Right forelimb (tissue), 1 donor: ENCODE data around the gene HMGCR.

Experiments
- DNase-seq: peaks from one replicate; pipeline ENCODE4 v3.0.0-alpha.2; 2018

The HMGCR gene

DNA sequence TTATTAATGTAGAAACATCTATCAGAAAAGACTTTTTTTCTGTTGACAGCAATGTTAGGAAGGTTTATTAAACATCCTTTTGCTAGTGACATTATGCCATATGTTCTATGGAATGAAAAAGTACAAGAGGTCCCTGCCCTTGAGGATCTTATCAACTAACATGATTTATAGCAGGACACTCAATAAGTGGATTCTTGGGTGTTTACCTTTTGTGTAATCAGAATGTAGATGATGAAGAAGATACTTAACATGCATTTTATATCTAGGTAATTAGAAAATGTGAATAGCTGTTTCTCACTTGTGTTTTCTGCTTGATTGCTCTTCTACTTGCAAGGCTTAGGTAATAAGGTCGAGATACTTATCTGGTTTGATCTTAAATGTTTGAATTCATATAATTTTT lies 4.9 kb downstream of the HMGCR start:
- no peak for DNase-seq

DNA sequence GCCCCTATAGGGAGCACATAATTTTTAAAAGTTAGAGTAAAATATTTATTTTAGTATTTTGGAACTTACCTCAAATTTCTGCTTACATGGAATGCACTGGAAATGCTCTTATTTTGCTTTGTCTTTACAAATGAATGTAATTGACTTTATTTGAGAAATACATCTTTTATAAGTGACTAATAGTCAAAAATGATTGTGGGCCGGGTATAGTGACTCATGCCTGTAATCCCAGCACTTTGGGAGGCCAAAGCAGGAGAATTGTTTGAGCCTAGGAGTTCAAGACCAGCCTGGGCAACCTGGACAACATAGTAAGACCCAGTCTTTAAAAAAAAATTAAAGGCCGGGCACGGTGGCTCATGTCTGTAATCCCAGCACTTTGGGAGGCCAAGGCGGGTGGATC lies 5.8 kb downstream of the HMGCR start:
- no peak for DNase-seq

GRCh38 chr5:75348241-75348640 lies 11.2 kb downstream of the HMGCR start:
- DNase-seq, result no peak

DNA sequence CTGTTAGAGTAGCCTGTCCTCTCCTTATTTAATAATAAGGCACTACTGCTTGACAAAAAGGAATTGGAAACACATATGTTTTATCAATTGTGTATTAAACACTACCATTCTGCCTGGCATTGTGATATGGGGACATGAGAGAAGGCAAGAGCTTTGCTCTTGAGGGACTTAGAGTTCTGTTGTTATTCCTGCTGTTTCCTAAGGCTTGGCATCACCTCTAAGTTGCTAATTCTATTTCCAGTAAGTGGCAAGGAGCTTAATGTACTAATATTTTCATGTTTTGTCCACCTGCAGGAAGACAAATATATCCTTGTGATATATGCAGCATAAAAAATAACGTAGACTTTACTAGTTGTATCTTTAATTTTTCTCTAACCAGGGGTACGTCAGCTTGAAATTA lies 12.6 kb downstream of the HMGCR start:
- DNase-seq, result no peak

DNA sequence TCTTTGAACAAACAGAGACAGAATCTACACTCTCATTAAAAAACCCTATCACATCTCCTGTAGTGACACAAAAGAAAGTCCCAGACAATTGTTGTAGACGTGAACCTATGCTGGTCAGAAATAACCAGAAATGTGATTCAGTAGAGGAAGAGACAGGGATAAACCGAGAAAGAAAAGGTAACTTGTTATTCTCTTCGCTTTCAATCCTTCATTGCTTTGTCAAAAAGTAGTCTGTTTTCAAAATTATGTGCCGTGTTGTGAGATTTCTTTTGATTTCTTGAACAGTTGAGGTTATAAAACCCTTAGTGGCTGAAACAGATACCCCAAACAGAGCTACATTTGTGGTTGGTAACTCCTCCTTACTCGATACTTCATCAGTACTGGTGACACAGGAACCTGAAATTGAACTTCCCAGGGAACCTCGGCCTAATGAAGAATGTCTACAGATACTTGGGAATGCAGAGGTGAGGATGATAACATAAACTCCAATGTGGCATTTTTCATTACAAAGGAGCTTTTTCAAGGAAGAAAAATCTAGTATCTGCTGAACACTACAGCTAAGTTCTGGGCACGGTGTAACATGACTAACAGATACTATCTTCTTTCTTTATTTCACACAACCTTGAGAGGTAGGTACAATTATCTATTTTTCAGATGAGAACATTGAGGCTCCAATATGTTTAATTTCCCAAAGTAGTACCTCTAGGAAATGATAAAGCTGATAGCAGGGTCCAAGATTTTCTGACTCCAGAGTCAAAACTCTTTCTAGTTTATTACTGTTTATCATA lies 14.3 kb downstream of the HMGCR start:
- DNase-seq, result no peak

GRCh38 chr5:75355236-75355635 lies 18.2 kb downstream of the HMGCR start:
- no peak for DNase-seq

DNA sequence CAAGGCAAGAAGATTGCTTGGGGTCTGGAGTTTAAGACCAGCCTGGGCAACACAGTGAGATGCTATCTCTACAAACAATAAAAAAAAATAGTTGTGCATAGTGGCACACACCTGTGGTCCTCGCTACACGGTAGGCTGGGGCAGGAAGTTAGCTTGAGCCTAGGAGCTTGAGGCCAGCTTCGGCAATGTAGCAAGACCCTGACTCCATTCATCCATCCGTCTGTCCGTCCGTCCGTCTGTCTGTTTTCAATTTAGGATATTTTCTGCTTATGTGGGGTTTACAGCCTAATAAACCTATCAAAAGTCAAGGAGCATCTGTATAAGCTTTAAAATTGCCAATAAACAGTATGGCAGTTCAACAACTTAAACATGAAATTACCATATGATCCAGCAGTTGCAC lies 19.7 kb downstream of the HMGCR start:
- no peak for DNase-seq

DNA sequence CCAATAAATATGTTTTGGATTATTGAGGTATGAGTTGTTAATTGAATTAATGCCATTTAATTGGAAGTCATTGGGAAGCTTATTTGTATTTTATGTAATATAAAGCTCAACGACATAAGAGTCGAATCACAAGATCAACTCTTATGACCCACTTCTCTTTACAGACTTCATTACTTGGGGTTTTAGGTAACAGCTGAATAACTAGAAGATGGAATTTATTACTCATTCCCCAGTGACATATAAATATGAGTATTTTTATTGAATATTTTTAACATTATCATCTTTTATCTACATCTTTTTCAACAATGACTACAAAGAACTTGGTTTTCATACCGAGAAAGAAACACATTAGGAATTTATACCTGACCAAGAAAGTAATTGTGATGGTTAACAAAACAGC lies 21.1 kb downstream of the HMGCR start:
- DNase-seq, result no peak

- DNase-seq, result no peak
These were observed 24.3 kb downstream of the HMGCR start for GRCh38 chr5:75361310-75361709.

- no peak for DNase-seq
These were observed 25.5 kb downstream of the HMGCR start for GRCh38 chr5:75362474-75362975.

DNA sequence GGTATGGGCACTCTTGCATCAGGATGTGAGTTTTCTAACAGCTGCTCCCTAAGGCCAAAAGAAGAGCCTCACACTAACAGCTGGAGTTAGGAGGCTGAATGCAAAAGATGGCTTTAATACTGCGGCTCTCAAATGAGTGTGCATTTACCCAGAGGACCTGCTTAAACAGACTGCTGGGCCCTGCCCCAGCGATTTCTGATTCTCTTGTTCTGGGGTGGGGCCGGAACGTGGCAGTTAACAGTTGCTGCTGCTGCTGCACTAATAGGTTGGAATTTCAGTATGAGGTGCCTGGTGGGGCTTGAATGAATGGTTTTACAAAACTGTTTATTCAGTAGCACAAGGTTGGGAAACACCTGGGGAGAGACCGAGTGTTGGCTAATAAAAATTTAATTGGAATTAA lies 26.1 kb downstream of the HMGCR start:
- DNase-seq, result no peak

- no peak for DNase-seq
These were observed 26.9 kb downstream of the HMGCR start for GRCh38 chr5:75363726-75364495.

- DNase-seq, result no peak
These were observed 27.7 kb downstream of the HMGCR start for GRCh38 chr5:75364571-75365280.

- DNase-seq, result no peak
These were observed 28.7 kb downstream of the HMGCR start for GRCh38 chr5:75365740-75366139.

DNA sequence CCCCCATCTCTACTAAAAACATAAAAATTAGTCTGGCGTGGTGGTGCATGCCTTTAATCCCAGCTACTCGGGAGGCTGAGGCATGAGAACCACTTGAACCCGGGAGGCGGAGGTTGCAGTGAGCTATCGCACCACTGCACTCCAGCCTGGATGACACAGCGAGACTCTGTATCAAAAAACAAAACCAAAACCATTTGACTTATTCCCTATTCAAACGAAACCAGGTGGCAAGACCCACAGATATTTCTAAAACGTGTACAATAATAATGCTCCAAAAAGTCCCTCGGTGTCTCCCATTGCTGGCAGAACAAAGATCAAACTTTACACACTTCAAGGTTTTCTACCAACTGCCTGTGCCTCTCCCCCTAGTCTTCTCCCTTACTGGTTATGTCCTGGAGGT lies 29.8 kb downstream of the HMGCR start:
- no peak for DNase-seq

DNA sequence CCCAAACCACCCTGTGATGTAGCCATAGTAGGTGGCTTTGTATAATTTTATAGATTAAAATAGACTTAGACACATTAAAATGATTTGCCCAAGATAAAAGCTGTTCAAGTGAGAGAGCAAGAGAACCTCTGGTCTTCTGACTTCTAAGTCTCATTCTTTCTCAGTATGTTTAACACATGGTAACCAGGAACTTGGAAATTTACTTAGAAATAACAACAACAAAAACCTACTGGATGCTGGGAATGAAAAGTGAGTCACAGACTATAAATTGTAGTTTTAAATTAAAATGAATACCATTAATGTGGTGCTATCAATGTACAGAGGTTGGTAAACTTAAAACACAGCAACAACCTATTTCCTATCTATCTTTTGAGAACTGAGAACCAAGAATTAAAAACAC lies 30.4 kb downstream of the HMGCR start:
- DNase-seq, result no peak

GRCh38 chr5:75368391-75368790 lies 31.4 kb downstream of the HMGCR start:
- DNase-seq, result no peak

GRCh38 chr5:75373862-75374261 lies 36.8 kb downstream of the HMGCR start:
- DNase-seq, result no peak

- DNase-seq, result no peak
These were observed 37.4 kb downstream of the HMGCR start for GRCh38 chr5:75374394-75374814.

GRCh38 chr5:75375414-75375813 lies 38.4 kb downstream of the HMGCR start:
- DNase-seq, result no peak

DNA sequence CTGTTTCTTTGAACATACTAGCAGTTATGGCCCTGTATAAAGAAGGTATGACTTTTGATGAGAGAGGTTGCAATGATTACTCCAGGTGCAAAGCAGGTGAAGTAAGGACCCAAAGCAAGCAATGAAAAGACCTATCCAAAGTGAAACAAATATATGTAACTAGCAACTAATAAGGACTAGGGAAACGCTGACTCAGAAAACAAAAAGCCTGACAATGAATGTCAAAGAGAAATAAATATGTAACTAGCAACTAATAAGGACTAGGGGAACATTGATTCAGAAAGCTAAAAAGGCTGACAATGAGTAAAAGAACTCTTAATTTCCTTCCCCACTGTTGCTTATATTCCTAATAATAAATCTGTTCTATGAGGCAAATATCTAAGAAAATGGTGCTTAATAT lies 43.1 kb downstream of the HMGCR start:
- no peak for DNase-seq

DNA sequence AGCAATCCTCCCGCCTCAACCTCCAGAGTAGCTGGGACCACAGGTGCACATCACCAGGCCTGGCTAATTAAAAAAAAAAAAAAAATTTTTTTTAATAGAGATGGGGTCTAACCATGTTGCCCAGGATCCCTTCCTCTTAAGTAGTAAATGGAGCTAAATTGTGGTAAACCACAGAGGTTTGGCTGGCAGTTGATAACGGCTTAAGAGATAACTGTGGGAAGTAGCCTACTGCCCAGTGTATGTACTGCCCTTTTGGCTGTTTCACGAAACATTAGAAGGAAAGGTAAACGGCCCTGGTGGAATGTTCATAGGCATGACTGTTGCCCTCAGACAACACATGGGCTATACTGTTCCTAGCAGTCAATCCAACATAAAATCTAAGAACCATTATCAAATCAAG lies 44.4 kb downstream of the HMGCR start:
- DNase-seq, result no peak

DNA sequence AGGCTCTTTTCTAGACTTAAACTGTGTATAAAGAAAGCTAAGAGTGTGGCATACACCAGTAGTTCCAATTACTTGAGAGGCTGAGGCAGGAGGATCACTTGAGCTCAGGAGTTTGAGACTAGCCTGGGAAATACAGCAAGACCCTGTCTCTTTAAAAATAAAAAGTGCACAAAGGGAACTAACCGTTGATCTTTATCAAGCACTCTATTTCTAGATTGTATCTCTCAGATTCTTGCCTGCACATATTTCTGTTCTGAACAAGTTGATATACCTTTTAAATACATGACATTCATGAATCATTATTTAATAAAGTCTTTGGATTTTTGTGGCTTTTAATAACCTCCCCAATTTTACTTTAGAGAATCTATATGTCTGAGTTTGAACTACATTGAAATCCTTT lies 47.2 kb downstream of the HMGCR start:
- DNase-seq, result no peak

- no peak for DNase-seq
These were observed 50.8 kb downstream of the HMGCR start for GRCh38 chr5:75387806-75388205.
